CD4-positive, CD25-positive, alpha-beta regulatory T cell (primary cell): ENCODE data around the gene SLC34A3. TPM values are rescaled to one million over a fixed set of nuclear protein-coding genes. Genes with fewer than 3 reads are reported as not detected.

Source experiments
- ATAC-seq, 2 donors: fragments of 150-1000 bp; cut with Tn5 transposase; one replicate each; pipeline ENCODE4 v1.10.0; 2021; ENCODE audit warnings: low read depth in 2 of 2, moderate number of reproducible peaks in 2 of 2, moderate library complexity in 1 of 2
- DNase-seq, 3 donors: peaks; one replicate each; pipeline versions ENCODE4 v3.0.0 to v3.0.0-alpha.2; 2012 to 2022; ENCODE audit warnings: mixed read lengths in 1 of 3
- H3K27ac ChIP-seq: one replicate; pipeline ENCODE4 v1.7.0; 2013; ENCODE audit warnings: mild to moderate bottlenecking, low read length; ENCODE audit not compliant: insufficient read depth, poor library complexity, severe bottlenecking
- H3K27me3 ChIP-seq: one replicate; pipeline ENCODE4 v1.7.0; 2013; ENCODE audit warnings: low read length; ENCODE audit not compliant: control insufficient read depth, insufficient read depth
- H3K36me3 ChIP-seq: one replicate; pipeline ENCODE4 v1.7.0; 2013; ENCODE audit warnings: mild to moderate bottlenecking, low read length, moderate library complexity; ENCODE audit not compliant: control insufficient read depth, insufficient read depth
- H3K4me1 ChIP-seq: 2 replicates; pipeline ENCODE4 v1.7.0; 2013; ENCODE audit warnings: mild to moderate bottlenecking, low read length; ENCODE audit not compliant: insufficient read depth, control insufficient read depth, poor library complexity, severe bottlenecking
- H3K4me3 ChIP-seq: one replicate; pipeline ENCODE4 v1.7.0; 2013; ENCODE audit warnings: low read depth, mild to moderate bottlenecking, low read length, moderate library complexity
- H3K9me3 ChIP-seq, 2 experiments: 1 replicate in 1 of 2; 2 replicates in 1 of 2; pipeline ENCODE4 v1.7.0; 2013; ENCODE audit warnings: low read length in 2 of 2, mild to moderate bottlenecking in 1 of 2, moderate library complexity in 1 of 2; ENCODE audit not compliant: control insufficient read depth in 2 of 2
- H3K27ac Mint-ChIP-seq, 3 donors: one replicate each; pipeline ENCODE4 v1.8.0; 2020 to 2022; ENCODE audit warnings: mild to moderate bottlenecking in 3 of 3, mixed read lengths in 3 of 3, moderate library complexity in 2 of 3
- H3K27me3 Mint-ChIP-seq: one replicate; pipeline ENCODE4 v1.8.0; 2022; ENCODE audit warnings: mild to moderate bottlenecking, mixed read lengths
- H3K36me3 Mint-ChIP-seq: one replicate; pipeline ENCODE4 v1.8.0; 2020; ENCODE audit warnings: mixed read lengths
- H3K4me1 Mint-ChIP-seq, 4 donors: one replicate each; pipeline ENCODE4 v1.8.0; 2020 to 2022; ENCODE audit warnings: mixed read lengths in 4 of 4, mild to moderate bottlenecking in 1 of 4
- H3K4me3 Mint-ChIP-seq, 4 donors: one replicate each; pipeline ENCODE4 v1.8.0; 2020 to 2022; ENCODE audit warnings: mild to moderate bottlenecking in 4 of 4, mixed read lengths in 4 of 4, moderate library complexity in 3 of 4
- H3K9me3 Mint-ChIP-seq, 7 donors: one replicate each; pipeline ENCODE4 v1.8.0; 2020 to 2022; ENCODE audit warnings: mixed read lengths in 7 of 7, mild to moderate bottlenecking in 3 of 7, moderate library complexity in 2 of 7
- polyA plus RNA-seq, 4 donors: library from polyadenylated mRNA; unstranded; fragments of 300-500 nt; fragmentation: Illumina TruSeq; gene quantifications; one replicate each; pipeline ENCODE4 v1.2.3, GENCODE V29; 2021
- total RNA-seq: library from RNA; stranded (reverse); gene quantifications from one replicate; pipeline ENCODE4 v1.2.3, GENCODE V29; 2022

SLC34A3 gene
- total and polyA plus RNA-seq, 5 donors from 2014 or later: not detected

- no peak overlapping the region for H3K27ac Mint-ChIP-seq
- peaks cover 0 to 29% (median 7%) of the 10 kb centered on the region in 4 donors for H3K4me1 Mint-ChIP-seq
- no peak for DNase-seq
- Histone ChIP-seq H3K27me3 (no peaks in the 10 kb centered on the region), H3K27ac (no peak overlapping the region), H3K4me3 (no peak overlapping the region), H3K9me3 (no peaks in the 10 kb centered on the region), H3K36me3 (peaks cover 4% of the 10 kb centered on the region), H3K4me1 (peaks cover 28% of the 10 kb centered on the region)
- no peaks in the 10 kb centered on the region for H3K27me3 Mint-ChIP-seq
- H3K36me3 Mint-ChIP-seq: no peaks in the 10 kb centered on the region
- no peak for ATAC-seq
- peak overlapping the region in 1 of 4 donors; percentile 35 for H3K4me3 Mint-ChIP-seq
- no peaks in the 10 kb centered on the region for H3K9me3 Mint-ChIP-seq
Measured at GRCh38 chr9:137191691-137192447, 38.8 kb upstream of the SLC34A3 start.

- DNase-seq: no peak
- H3K9me3 ChIP-seq: no peaks in the 10 kb centered on the region
- H3K4me1 ChIP-seq: peaks cover 22% of the 10 kb centered on the region
- Mint-ChIP-seq H3K36me3 (no peaks in the 10 kb centered on the region), H3K4me3 (peak overlapping the region in 1 of 4 donors; percentile 35), H3K27me3 (no peaks in the 10 kb centered on the region), H3K27ac (no peak overlapping the region), H3K9me3 (no peaks in the 10 kb centered on the region), H3K4me1 (peaks cover 0 to 24% (median 4%) of the 10 kb centered on the region in 4 donors)
- ATAC-seq: no peak
- no peak overlapping the region for H3K4me3 ChIP-seq
- H3K27ac ChIP-seq: no peak overlapping the region
- H3K36me3 ChIP-seq: peaks cover 4% of the 10 kb centered on the region
- H3K27me3 ChIP-seq: no peaks in the 10 kb centered on the region
Measured at GRCh38 chr9:137192448-137192780, 38.3 kb upstream of the SLC34A3 start.

- Mint-ChIP-seq H3K27me3 (no peaks in the 10 kb centered on the region), H3K4me3 (peak overlapping the region in 1 of 4 donors; percentile 41), H3K36me3 (no peaks in the 10 kb centered on the region), H3K27ac (no peak overlapping the region), H3K9me3 (no peaks in the 10 kb centered on the region), H3K4me1 (peaks cover 0 to 20% (median under 1%) of the 10 kb centered on the region in 4 donors)
- H3K4me3 ChIP-seq: no peak overlapping the region
- DNase-seq (no peak), ATAC-seq (no peak)
- peaks cover 4% of the 10 kb centered on the region for H3K36me3 ChIP-seq
- H3K27me3 ChIP-seq: no peaks in the 10 kb centered on the region
- H3K27ac ChIP-seq: no peak overlapping the region
- H3K4me1 ChIP-seq: peaks cover 18% of the 10 kb centered on the region
- no peaks in the 10 kb centered on the region for H3K9me3 ChIP-seq
Measured at GRCh38 chr9:137192859-137193258, 37.8 kb upstream of the SLC34A3 start.

GRCh38 chr9:137193771-137194170 is 36.9 kb upstream of the SLC34A3 start:
- Mint-ChIP-seq H3K36me3 (no peaks in the 10 kb centered on the region), H3K27me3 (no peaks in the 10 kb centered on the region), H3K4me3 (peak overlapping the region in 1 of 4 donors; percentile 51), H3K9me3 (no peaks in the 10 kb centered on the region), H3K27ac (no peak overlapping the region), H3K4me1 (peaks cover 0 to 19% (median 0%) of the 10 kb centered on the region in 4 donors)
- Histone ChIP-seq H3K9me3 (no peaks in the 10 kb centered on the region), H3K27ac (no peak overlapping the region), H3K27me3 (no peaks in the 10 kb centered on the region), H3K4me1 (peaks cover 15% of the 10 kb centered on the region), H3K4me3 (no peak overlapping the region), H3K36me3 (peaks cover 4% of the 10 kb centered on the region)
- no peak for ATAC-seq
- DNase-seq: no peak

GRCh38 chr9:137194388-137194787 is 36.3 kb upstream of the SLC34A3 start:
- Mint-ChIP-seq H3K9me3 (no peaks in the 10 kb centered on the region), H3K27me3 (no peaks in the 10 kb centered on the region), H3K4me3 (no peak overlapping the region), H3K27ac (no peak overlapping the region), H3K36me3 (no peaks in the 10 kb centered on the region), H3K4me1 (peaks cover 0 to 14% (median 0%) of the 10 kb centered on the region in 4 donors)
- Histone ChIP-seq H3K27ac (no peak overlapping the region), H3K36me3 (peaks cover 4% of the 10 kb centered on the region), H3K27me3 (no peaks in the 10 kb centered on the region), H3K4me3 (no peak overlapping the region), H3K4me1 (peaks cover 13% of the 10 kb centered on the region), H3K9me3 (no peaks in the 10 kb centered on the region)
- ATAC-seq: no peak
- no peak for DNase-seq

GRCh38 chr9:137194909-137195308 is 35.8 kb upstream of the SLC34A3 start:
- DNase-seq (no peak), ATAC-seq (no peak)
- H3K4me1 ChIP-seq: peaks cover 12% of the 10 kb centered on the region
- no peak overlapping the region for H3K4me3 Mint-ChIP-seq
- H3K27me3 Mint-ChIP-seq: no peaks in the 10 kb centered on the region
- H3K36me3 Mint-ChIP-seq: no peaks in the 10 kb centered on the region
- peaks cover 0 to 13% (median 0%) of the 10 kb centered on the region in 4 donors for H3K4me1 Mint-ChIP-seq
- no peaks in the 10 kb centered on the region for H3K27me3 ChIP-seq
- H3K36me3 ChIP-seq: peaks cover 4% of the 10 kb centered on the region
- H3K9me3 Mint-ChIP-seq: no peaks in the 10 kb centered on the region
- no peak overlapping the region for H3K4me3 ChIP-seq
- no peaks in the 10 kb centered on the region for H3K9me3 ChIP-seq
- no peak overlapping the region for H3K27ac Mint-ChIP-seq
- no peak overlapping the region for H3K27ac ChIP-seq

GRCh38 chr9:137195525-137196220 is 35.0 kb upstream of the SLC34A3 start:
- no peak overlapping the region for H3K4me3 ChIP-seq
- peaks cover 0 to 10% (median under 1%) of the 10 kb centered on the region in 4 donors for H3K4me1 Mint-ChIP-seq
- no peaks in the 10 kb centered on the region for H3K27me3 ChIP-seq
- ATAC-seq: no peak
- H3K27me3 Mint-ChIP-seq: no peaks in the 10 kb centered on the region
- no peaks in the 10 kb centered on the region for H3K9me3 ChIP-seq
- DNase-seq: no peak
- no peaks in the 10 kb centered on the region for H3K36me3 ChIP-seq
- peaks cover 8% of the 10 kb centered on the region for H3K4me1 ChIP-seq
- H3K27ac ChIP-seq: no peak overlapping the region
- H3K36me3 Mint-ChIP-seq: no peaks in the 10 kb centered on the region
- no peak overlapping the region for H3K27ac Mint-ChIP-seq
- H3K9me3 Mint-ChIP-seq: no peaks in the 10 kb centered on the region
- H3K4me3 Mint-ChIP-seq: peak overlapping the region in 1 of 4 donors; percentile 25
